Pancreas (tissue), 10 donors: Measurements from ENCODE around the gene ZNF783. TPM values are rescaled to one million over a fixed set of nuclear protein-coding genes. Genes with fewer than 3 reads are reported as not detected.

ENCODE experiments used
- ATAC-seq, 4 donors: fragments of 200-7000 bp; cut with Tn5 transposase; one replicate each; pipeline versions ENCODE4 v1.8.0 to v1.9.1; 2020; ENCODE audit warnings: mild to moderate bottlenecking in 4 of 4, moderate library complexity in 4 of 4
- DNase-seq, 6 donors: peaks; one replicate each; pipeline ENCODE4 v3.0.0-alpha.2; 2020
- FAIRE-seq: peaks from 2 replicates; lab custom pipeline; 2012; peaks lifted over from hg19 to GRCh38; lab: Jason Lieb, UNC
- H3K27ac ChIP-seq, 4 donors: fragments of 200-600 bp; sonication (generic); 1 replicate in 3 of 4; 2 replicates in 1 of 4; pipeline versions ENCODE4 v1.5.0 to v1.8.0; 2020
- H3K27me3 ChIP-seq, 4 donors: fragments of 200-600 bp; one replicate each; pipeline ENCODE4 v1.8.0; 2021
- H3K36me3 ChIP-seq, 3 donors: fragments of 200-600 bp; sonication (generic) in 1 of 3; one replicate each; pipeline versions ENCODE4 v1.5.0 to v1.8.0; 2020 to 2021
- H3K4me1 ChIP-seq, 3 donors: fragments of 200-600 bp; one replicate each; pipeline ENCODE4 v1.8.0; 2021
- H3K4me3 ChIP-seq, 4 donors: fragments of 200-600 bp; sonication (generic) in 2 of 4; one replicate each; pipeline versions ENCODE4 v1.5.0 to v1.8.0; 2020 to 2021
- H3K9me3 ChIP-seq, 4 donors: fragments of 200-600 bp; one replicate each; pipeline ENCODE4 v1.8.0; 2021
- WGBS, 2 donors: extraction: QIAGEN DNeasy Blood & Tissue Kit; methylation state at CpG; one replicate each; pipeline ENCODE4 v1.1.7; 2013; 5-methylcytosine and 5-hydroxymethylcytosine counted together
- intact Hi-C, 3 donors: fragments of 100-400 bp; cut with DNase I; formaldehyde crosslinking; loops; one replicate each; pipeline versions ENCODE4 v1.11.1 to v1.14.2; 2022
- polyA plus RNA-seq, 2 donors: library from polyadenylated mRNA; stranded (reverse); fragments of 200-250 nt; gene quantifications; one replicate each; pipeline ENCODE4 v1.2.3, GENCODE V29; 2013
- total RNA-seq, 6 donors: library from RNA; stranded (reverse); fragmentation: NEBNext Ultra II Directional in 4 of 6; extraction: Animal tissue kit (Norgen Biotek cat#: 25700) in 4 of 6; gene quantifications; one replicate each; pipeline versions ENCODE4 v1.2.1 to v1.2.4, GENCODE V29; 2021 to 2023
- TF ChIP-seq, protein P1 (sequence below), 4 donors: fragments of 200-600 bp; sonication (generic) in 3 of 4; IDR thresholded peaks; one replicate each; pipeline versions ENCODE4 v1.5.0 to v1.8.0; 2021; ENCODE audit warnings: antibody characterized with exemption in 4 of 4
- donor health status: healthy with polysubstance abuse.
- donor health status: DM: no; HTN: no; CAD: no; lungs with moderate emphysema.
- donor health status: DM: no; HTN: no; CAD: no.
- donor health status: control.
- donor health status: control.
- donor health status: Bipolar disorder and iron deficiency.
- donor health status: DM: yes; HTN: yes; CAD: no.
- donor health status: DM: no; HTN: no; CAD: no.
- donor health status: DM: no; HTN: no; CAD: no.
- donor health status: DM: yes; HTN: yes; CAD: no.

Gene ZNF783
- 1 to 10 TPM; 4.7 to 9.9 (median 5.9) TPM for total RNA-seq
- 10 to 100 TPM in 1 of 2 donors, 1 to 10 TPM in 1; 9.8 to 11.2 TPM for polyA plus RNA-seq

DNA sequence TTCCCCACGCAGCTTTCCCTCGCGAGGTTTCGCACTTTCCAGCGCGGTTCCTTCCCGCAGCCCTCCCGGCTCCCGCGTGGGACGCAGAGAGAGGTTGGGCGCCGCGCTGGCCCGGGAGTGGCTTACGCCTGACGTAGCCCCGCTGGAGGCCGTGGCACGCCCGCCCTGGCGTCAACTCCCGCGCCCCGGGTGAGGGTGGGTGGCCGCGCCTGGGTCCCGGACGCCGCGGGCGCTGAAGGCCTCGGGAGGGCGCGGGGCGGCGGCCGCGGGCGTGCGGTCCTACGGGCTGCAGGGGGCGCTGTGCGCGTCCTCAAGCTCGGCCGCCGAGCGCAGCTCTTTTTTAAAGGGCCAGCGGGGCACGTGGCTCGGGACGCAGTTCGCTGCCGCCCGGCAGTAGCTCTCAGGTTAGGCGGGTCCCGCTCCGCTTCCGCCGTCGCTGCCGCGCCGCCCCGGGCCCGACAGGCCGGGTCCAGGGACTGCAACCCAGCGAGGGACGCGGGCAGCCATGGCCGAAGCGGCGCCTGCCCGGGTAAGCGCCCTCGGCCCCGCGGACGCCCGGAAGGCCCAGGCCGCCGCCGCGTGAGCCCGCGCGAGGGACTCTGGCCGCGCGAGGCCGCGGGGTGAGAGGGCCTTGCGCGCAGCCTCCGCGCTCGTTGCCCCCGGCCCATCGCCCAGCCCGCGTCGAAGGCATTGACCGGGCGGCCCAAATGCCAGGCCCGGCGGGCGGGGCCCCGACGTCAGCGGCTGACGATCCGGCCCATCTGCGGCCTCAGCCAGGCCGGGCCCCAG lies at the start of gene ZNF783:
ZNF783 (plus strand) TSS at position 368 of the 789 bp plus-strand sequence; CDS start at position 506, 138 bp downstream.
- ATAC-seq (peak; percentile 94 to 96 (median 96)), FAIRE-seq (no peak), DNase-seq (peak; percentile 80 to 93 (median 86))
- Histone ChIP-seq H3K9me3 (no peaks in the 10 kb centered on the region), H3K27ac (peak within 1 kb of the TSS; percentile 55 to 81 (median 80)), H3K4me1 (peaks cover 0 to 5% (median 3%) of the 10 kb centered on the region in 3 donors), H3K4me3 (peak within 1 kb of the TSS; percentile 53 to 64 (median 61)), H3K36me3 (peaks cover 0 to 7% (median 0%) of the 10 kb centered on the region in 3 donors), H3K27me3 (no peaks in the 10 kb centered on the region)
- TF ChIP-seq, protein P1, sequence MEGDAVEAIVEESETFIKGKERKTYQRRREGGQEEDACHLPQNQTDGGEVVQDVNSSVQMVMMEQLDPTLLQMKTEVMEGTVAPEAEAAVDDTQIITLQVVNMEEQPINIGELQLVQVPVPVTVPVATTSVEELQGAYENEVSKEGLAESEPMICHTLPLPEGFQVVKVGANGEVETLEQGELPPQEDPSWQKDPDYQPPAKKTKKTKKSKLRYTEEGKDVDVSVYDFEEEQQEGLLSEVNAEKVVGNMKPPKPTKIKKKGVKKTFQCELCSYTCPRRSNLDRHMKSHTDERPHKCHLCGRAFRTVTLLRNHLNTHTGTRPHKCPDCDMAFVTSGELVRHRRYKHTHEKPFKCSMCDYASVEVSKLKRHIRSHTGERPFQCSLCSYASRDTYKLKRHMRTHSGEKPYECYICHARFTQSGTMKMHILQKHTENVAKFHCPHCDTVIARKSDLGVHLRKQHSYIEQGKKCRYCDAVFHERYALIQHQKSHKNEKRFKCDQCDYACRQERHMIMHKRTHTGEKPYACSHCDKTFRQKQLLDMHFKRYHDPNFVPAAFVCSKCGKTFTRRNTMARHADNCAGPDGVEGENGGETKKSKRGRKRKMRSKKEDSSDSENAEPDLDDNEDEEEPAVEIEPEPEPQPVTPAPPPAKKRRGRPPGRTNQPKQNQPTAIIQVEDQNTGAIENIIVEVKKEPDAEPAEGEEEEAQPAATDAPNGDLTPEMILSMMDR (IDR thresholded peaks at IDR 0.05), result peak; percentile 81 to 95 (median 90)
- 2% methylated on average over 46 to 115 of the region's 115 CpGs for WGBS, 2 donors
- intact Hi-C loops, result no loop called here

DNA sequence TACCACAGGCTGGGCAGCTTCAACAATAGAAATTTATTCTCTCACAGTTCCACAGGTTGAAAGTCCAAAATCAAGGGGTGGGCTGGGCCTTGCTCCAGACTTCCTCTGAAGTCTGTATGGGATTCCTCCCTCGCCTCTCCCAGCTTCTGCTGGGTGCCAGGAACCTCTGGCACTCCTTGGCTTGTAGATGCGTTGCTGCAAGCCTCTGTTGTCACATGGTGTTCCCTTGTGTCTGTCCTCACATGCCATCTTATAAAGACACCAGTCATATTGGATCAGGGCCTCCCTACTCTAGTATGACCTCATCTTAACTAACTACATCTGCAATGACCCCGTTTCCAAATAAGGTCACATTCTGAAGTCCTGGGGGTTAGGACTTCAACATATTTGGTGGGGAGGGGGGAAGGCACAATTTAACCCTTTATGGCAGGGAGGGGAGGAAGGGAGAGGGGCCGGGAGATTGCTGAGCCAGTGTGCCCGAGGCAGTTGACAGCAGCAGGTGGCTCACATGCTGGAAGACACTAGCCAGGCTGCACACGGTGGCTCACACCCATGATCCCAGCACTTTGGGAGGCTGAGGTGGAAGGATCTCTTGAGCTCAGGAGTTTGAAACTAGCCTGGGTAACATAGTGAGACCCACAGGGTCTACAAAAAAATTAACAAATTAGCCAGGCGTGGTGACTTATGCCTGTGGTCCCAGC lies 47.8 kb upstream of the ZNF783 start:
- intact Hi-C loops, result no loop called here
- no peak for DNase-seq
- WGBS, 2 donors, result 81% methylated on average over 7 of the region's 7 CpGs
- Histone ChIP-seq H3K4me1 (no peaks in the 10 kb centered on the region), H3K9me3 (no peaks in the 10 kb centered on the region), H3K4me3 (no peak overlapping the region), H3K27me3 (no peaks in the 10 kb centered on the region), H3K36me3 (peaks cover 9 to 62% (median 43%) of the 10 kb centered on the region in 3 donors), H3K27ac (no peak overlapping the region)
- TF ChIP-seq, protein P1 (IDR thresholded peaks at IDR 0.05), result no peak
- ATAC-seq, result peak in 1 of 4 donors; percentile 30
- FAIRE-seq, result no peak

GRCh38 chr7:149216402-149216801 lies 45.6 kb upstream of the ZNF783 start:
- Histone ChIP-seq H3K4me1 (no peaks in the 10 kb centered on the region), H3K36me3 (peaks cover 6 to 46% (median 31%) of the 10 kb centered on the region in 3 donors), H3K27ac (no peak overlapping the region), H3K27me3 (no peaks in the 10 kb centered on the region), H3K9me3 (no peaks in the 10 kb centered on the region), H3K4me3 (no peak overlapping the region)
- TF ChIP-seq, protein P1 (IDR thresholded peaks at IDR 0.05), result no peak
- no peak for DNase-seq
- no peak for ATAC-seq
- intact Hi-C loops, result no loop called here
- no peak for FAIRE-seq
- WGBS, 2 donors, result 57 to 68% methylated on average over 2 of the region's 2 CpGs

DNA sequence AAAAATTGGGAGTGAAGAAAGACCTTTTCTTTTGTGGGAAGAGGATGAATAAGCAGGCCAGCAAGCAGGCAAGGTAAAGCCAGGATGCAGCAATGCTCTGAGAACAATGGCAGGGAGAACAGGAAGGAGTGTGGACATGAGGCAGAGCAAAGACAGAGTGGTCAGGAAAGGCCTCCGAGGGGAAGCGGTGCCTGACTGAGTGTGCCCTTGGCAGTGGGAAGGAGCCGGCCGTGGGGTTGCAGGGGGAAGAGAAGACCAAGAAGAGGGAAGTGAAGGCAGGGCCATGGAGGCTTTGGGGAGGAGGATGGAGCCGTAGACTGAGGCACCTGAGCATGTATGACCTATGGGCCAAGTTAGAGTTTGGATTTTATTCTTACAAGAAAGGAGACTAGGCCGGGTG lies 44.4 kb upstream of the ZNF783 start:
- H3K4me3 ChIP-seq, result no peak overlapping the region
- no peak for ATAC-seq

More for the DNA sequence above, 44.4 kb upstream of the ZNF783 start:
- Histone ChIP-seq H3K27me3 (no peaks in the 10 kb centered on the region), H3K27ac (no peak overlapping the region), H3K36me3 (peaks cover 0 to 35% (median 29%) of the 10 kb centered on the region in 3 donors), H3K9me3 (no peaks in the 10 kb centered on the region), H3K4me1 (no peaks in the 10 kb centered on the region)
- TF ChIP-seq, protein P1 (IDR thresholded peaks at IDR 0.05), result no peak
- FAIRE-seq (no peak), DNase-seq (no peak)
- WGBS, 2 donors, result 96 to 98% methylated on average over 6 of the region's 6 CpGs
- intact Hi-C loops, result no loop called here
